ENCODE results near the gene IBA57. TPM values are rescaled to one million over a fixed set of nuclear protein-coding genes. Genes with fewer than 3 reads are reported as not detected.

The IBA57 gene
- total RNA-seq, 1 donor from 2014 or later: 14.5 TPM

DNA sequence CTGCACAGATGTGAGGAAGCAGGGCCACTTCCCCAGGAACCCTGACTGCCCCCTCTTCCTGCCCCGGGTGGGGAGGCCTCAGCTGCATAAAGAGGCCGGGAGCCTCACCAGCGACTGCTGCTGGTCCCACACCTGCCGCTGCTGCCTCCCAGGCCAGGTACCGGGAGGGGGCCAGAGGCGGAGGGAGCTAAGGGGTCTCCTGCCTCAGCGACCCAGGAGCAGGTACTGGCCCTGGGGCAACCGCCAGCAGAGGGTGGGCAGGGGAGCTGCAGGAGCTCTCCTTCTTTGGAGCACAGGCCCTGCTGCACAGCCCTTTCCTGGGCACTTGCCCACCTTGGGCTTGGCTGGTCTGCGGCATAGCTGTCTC, 9.1 kb upstream of the IBA57 start:
- Mint-ChIP-seq H3K4me3 (no peak overlapping the region), H3K27ac (no peak overlapping the region)
- POLR2A ChIA-PET: no interaction called here

DNA sequence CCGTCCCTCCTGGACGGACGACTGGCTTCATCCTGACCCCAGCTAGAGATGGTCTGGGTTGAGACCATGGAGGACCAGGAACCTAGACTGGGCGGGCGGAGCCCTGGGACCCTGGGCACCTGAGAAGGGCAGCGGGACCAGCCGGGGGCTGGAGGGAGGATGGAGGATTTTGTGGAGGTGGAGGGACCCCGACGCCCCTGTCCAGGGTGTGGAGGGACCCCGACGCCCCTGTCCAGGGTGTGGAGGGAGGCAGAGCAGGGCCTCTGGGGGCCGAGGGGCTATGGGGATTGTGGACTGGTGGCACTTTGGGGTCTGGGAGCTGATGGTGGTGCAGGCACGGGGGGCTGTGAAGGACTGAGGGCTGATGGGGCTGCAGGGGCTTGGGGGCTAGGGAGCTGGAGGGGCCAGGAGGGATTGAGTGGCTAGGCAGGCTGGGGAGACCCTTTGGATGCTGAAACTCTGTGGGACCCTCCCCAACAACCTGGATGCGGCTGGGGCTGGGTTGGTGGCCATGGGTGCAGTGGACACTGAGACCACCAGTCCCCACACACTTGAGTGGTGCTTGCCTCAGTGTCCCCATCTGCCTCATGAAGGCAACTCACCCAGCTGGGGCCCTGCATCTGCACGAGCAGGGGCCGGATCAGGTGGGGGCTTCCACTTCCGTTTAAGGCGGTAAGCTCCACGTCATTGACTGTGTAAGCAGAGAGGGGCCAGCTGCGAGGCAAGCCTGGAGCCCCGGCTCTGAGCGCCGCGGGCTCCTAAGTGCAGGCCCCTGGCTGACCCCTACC, 8.5 kb upstream of the IBA57 start:
- no peaks in the 10 kb centered on the region for H3K36me3 Mint-ChIP-seq (ENCODE audit: low read depth)
- H3K9me3 Mint-ChIP-seq: no peaks in the 10 kb centered on the region
- ATAC-seq (ENCODE audit: low read depth) (no peak), DNase-seq (no peak)
- CTCF ChIA-PET: no interaction called here
- POLR2A ChIA-PET: interaction anchor here (1.0 kb wide), 1 partner anchor 17 kb away, joined by 3 read pairs; the partner anchor contains the start of gene GUK1
- no peaks in the 10 kb centered on the region for H3K27me3 Mint-ChIP-seq
- no peak overlapping the region for H3K4me3 Mint-ChIP-seq
- no peak overlapping the region for H3K27ac Mint-ChIP-seq
- TF ChIP-seq, protein P1, sequence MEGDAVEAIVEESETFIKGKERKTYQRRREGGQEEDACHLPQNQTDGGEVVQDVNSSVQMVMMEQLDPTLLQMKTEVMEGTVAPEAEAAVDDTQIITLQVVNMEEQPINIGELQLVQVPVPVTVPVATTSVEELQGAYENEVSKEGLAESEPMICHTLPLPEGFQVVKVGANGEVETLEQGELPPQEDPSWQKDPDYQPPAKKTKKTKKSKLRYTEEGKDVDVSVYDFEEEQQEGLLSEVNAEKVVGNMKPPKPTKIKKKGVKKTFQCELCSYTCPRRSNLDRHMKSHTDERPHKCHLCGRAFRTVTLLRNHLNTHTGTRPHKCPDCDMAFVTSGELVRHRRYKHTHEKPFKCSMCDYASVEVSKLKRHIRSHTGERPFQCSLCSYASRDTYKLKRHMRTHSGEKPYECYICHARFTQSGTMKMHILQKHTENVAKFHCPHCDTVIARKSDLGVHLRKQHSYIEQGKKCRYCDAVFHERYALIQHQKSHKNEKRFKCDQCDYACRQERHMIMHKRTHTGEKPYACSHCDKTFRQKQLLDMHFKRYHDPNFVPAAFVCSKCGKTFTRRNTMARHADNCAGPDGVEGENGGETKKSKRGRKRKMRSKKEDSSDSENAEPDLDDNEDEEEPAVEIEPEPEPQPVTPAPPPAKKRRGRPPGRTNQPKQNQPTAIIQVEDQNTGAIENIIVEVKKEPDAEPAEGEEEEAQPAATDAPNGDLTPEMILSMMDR (IDR thresholded peaks at IDR 0.05): no peak
- peaks cover 2% of the 10 kb centered on the region for H3K4me1 Mint-ChIP-seq
- intact Hi-C loops (cut with micrococcal nuclease): no loop called here

More for the DNA sequence above, 9.1 kb upstream of the IBA57 start:
- TF ChIP-seq, protein P1 (IDR thresholded peaks at IDR 0.05): no peak
- ATAC-seq (ENCODE audit: low read depth) (no peak), DNase-seq (no peak)
- intact Hi-C loops (cut with micrococcal nuclease): no loop called here
- CTCF ChIA-PET: no interaction called here
- H3K36me3 Mint-ChIP-seq (ENCODE audit: low read depth): no peaks in the 10 kb centered on the region
- H3K9me3 Mint-ChIP-seq: no peaks in the 10 kb centered on the region
- peaks cover 2% of the 10 kb centered on the region for H3K4me1 Mint-ChIP-seq
- no peaks in the 10 kb centered on the region for H3K27me3 Mint-ChIP-seq

DNA sequence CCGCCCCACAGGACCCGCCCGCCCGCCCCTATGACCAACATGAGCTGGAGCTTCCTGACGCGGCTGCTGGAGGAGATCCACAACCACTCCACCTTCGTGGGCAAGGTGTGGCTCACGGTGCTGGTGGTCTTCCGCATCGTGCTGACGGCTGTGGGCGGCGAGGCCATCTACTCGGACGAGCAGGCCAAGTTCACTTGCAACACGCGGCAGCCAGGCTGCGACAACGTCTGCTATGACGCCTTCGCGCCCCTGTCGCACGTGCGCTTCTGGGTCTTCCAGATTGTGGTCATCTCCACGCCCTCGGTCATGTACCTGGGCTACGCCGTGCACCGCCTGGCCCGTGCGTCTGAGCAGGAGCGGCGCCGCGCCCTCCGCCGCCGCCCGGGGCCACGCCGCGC, 7.9 kb upstream of the IBA57 start:
- Mint-ChIP-seq H3K4me3 (no peak overlapping the region), H3K36me3 (ENCODE audit: low read depth) (no peaks in the 10 kb centered on the region), H3K9me3 (no peaks in the 10 kb centered on the region), H3K27ac (no peak overlapping the region), H3K4me1 (peaks cover 2% of the 10 kb centered on the region), H3K27me3 (no peaks in the 10 kb centered on the region)
- intact Hi-C loops (cut with micrococcal nuclease): no loop called here
- POLR2A ChIA-PET: interaction anchor here (1.0 kb wide), 1 partner anchor 17 kb away, joined by 3 read pairs; the partner anchor contains the start of gene GUK1
- CTCF ChIA-PET: no interaction called here
- no peak for DNase-seq
- TF ChIP-seq, protein P1 (IDR thresholded peaks at IDR 0.05): no peak
- no peak for ATAC-seq (ENCODE audit: low read depth)

DNA sequence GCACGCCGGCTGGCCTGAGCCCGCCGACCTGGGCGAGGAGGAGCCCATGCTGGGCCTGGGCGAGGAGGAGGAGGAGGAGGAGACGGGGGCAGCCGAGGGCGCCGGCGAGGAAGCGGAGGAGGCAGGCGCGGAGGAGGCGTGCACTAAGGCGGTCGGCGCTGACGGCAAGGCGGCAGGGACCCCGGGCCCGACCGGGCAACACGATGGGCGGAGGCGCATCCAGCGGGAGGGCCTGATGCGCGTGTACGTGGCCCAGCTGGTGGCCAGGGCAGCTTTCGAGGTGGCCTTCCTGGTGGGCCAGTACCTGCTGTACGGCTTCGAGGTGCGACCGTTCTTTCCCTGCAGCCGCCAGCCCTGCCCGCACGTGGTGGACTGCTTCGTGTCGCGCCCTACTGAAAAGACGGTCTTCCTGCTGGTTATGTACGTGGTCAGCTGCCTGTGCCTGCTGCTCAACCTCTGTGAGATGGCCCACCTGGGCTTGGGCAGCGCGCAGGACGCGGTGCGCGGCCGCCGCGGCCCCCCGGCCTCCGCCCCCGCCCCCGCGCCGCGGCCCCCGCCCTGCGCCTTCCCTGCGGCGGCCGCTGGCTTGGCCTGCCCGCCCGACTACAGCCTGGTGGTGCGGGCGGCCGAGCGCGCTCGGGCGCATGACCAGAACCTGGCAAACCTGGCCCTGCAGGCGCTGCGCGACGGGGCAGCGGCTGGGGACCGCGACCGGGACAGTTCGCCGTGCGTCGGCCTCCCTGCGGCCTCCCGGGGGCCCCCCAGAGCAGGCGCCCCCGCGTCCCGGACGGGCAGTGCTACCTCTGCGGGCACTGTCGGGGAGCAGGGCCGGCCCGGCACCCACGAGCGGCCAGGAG, 7.2 kb upstream of the IBA57 start:
- no peak overlapping the region for H3K4me3 Mint-ChIP-seq
- no peak for DNase-seq
- H3K36me3 Mint-ChIP-seq (ENCODE audit: low read depth): no peaks in the 10 kb centered on the region
- ChIA-PET POLR2A (interaction anchor here (0.6 to 1.1 kb wide), 2 partner anchors 18 to 21 kb away, joined by 4 to 8 read pairs; partner anchors contain the start of gene GUK1), CTCF (no interaction called here)
- no peak for ATAC-seq (ENCODE audit: low read depth)
- H3K27ac Mint-ChIP-seq: no peak overlapping the region
- peaks cover 2% of the 10 kb centered on the region for H3K4me1 Mint-ChIP-seq
- TF ChIP-seq, protein P1 (IDR thresholded peaks at IDR 0.05): no peak
- no peaks in the 10 kb centered on the region for H3K27me3 Mint-ChIP-seq
- no peaks in the 10 kb centered on the region for H3K9me3 Mint-ChIP-seq
- intact Hi-C loops (cut with micrococcal nuclease): no loop called here

All from activated B cell treated with CpG ODN at 0.5 μM for 24 hours (primary cell).